ENCODE data around the gene SULT1C3.

Gene SULT1C3

GRCh38 chr2:108304975-108305374, 65.2 kb downstream of the SULT1C3 start:
- no peak for DNase-seq (ENCODE audit: low read depth)

- no peak for DNase-seq (ENCODE audit: low read depth)
Observed at GRCh38 chr2:108305901-108306300, 66.1 kb downstream of the SULT1C3 start.

- DNase-seq (ENCODE audit: low read depth) = no peak
Observed at GRCh38 chr2:108309903-108310302, 70.1 kb downstream of the SULT1C3 start.
